Right forelimb (tissue), 1 donor: ENCODE measurements around the gene FBXO34.
A peak's percentile ranks its signal among the peaks of the same experiment; 100 is the strongest.
"Not testable (repeated sequence)": the region's sequence is repeated elsewhere in the genome, so short reads cannot be mapped to it uniquely, and the experiment has no call there.

Source experiments
- DNase-seq: peaks from one replicate; pipeline ENCODE4 v3.0.0-alpha.2; 2018

The FBXO34 gene

DNA sequence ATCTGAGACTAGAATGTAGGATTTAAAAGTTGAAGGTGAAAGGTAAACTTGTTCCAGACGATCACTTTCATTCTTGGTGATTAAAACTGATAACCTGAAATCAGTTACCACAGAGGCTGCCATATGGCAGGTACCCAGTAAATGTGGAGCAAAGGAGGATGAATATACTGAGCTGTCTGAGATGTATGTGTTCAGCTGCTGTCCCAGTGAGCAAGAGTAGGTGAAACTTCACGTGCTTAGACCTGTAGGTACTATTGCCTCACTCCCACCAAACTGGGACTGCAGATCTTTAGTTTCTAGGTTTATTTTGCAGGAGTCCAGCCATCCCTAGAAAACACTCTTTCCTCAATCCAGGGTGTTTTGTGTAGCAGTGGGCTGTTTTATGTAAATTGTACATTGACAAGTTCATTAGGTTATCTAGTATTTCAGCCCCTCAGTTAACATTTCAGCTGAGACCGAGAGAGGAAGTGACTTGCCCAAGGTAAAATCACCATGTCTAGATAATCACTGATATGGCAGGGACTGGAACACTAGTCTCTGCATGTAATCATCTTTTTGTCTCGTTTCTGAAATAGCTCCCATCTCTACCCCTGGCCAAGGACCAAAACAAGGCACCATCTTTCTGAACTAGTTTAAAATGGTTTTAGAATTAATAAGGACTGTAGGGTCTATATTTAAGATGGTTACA lies 77.7 kb downstream of the FBXO34 start:
- no peak for DNase-seq

DNA sequence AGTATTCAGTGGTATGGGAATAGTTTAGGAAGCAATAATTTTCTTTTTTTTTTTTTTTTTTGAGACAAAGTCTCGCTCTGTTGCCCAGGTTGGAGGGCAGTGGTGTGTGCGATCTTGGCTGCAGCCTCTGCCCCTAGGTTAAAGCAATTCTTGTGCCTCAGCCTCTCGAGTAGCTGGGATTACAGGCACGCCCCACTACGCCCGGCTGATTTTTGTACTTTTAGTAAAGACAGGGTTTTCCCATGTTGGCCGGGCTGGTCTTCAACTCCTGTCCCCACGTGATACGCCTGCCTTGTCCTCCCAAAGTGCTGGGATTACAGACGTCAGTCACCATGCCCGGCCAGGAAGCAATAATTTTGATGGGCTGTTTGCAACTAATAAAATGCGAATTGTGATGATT lies 78.3 kb downstream of the FBXO34 start:
- no peak for DNase-seq

DNA sequence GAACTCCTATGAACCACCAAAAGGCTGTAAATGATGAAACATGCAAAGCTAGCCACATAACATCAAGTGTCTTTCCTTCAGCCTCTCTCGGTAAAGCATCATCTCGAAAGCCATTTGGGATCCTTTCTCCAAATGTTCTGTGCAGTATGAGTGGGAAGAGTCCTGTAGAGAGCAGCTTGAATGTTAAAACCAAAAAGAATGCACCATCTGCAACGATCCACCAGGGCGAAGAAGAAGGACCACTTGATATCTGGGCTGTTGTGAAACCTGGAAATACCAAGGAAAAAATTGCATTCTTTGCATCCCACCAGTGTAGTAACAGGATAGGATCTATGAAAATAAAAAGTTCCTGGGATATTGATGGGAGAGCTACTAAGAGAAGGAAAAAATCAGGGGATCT lies 79.2 kb downstream of the FBXO34 start:
- no peak for DNase-seq

DNA sequence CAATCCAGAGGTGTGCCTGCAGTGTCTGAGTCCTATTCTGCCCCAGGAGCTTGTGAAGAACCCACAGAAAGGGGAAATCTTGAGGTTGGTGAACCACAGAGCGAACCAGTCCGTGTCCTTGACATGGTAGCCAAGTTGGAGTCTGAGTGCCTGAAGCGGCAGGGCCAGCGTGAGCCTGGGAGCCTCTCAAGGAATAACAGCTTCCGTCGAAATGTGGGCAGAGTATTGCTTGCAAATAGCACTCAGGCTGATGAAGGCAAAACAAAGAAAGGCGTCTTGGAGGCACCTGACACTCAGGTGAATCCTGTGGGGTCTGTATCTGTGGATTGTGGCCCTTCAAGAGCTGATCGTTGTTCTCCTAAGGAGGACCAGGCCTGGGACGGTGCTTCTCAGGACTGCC lies 79.9 kb downstream of the FBXO34 start:
- no peak for DNase-seq

DNA sequence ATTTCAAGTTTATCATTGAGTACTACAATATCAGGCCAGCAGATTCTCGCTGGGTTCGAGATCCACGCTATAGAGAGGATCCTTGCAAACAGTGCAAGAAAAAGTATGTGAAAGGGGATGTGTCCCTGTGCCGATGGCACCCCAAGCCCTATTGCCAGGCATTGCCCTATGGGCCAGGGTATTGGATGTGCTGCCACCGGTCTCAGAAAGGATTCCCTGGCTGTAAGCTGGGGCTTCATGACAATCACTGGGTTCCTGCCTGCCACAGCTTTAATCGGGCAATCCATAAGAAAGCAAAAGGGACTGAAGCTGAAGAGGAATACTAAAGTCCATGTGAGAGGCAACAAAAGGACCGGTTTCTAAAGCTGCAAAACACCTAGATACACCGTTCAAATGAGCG lies 81.0 kb downstream of the FBXO34 start:
- DNase-seq = no peak

DNA sequence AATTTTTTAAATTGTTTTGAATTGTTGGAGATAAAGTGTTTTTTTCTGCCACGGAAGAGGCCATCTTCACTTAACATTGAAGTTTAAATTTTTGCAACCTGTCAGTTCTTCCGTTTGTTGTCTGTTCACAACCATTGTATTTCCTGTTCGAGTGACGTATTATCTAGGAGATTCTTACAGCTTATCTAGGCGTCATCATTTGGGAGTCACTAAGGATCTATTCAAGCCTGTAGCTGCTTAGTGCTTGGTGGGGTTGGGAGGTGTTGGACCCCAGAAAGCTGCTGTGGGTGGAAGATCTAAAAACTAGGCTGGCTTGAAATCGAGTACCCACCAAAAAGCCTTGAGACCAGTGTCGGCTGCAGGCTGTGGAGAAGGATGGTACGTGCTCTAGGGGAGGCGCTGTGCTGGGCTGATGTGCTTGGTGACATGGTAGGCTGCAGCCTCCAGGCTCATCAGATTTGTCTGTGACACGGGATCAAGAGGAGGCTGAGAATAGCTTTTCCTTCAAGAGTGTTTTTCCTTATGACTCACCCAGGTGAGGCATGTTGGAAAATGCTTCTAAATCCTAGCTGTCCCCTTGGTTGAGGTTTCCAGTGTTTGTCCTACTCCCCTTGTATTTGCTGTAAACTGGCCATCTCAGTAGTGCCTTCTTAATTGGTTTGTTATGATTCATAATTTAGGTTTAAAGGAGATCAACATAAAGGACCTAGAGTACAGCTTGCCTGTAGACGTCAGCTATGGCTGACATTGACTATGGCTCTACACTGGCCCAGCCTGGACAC lies 82.7 kb downstream of the FBXO34 start:
- no peak for DNase-seq

GRCh38 chr14:55354500-55354899 lies 83.3 kb downstream of the FBXO34 start:
- peak; percentile 48 for DNase-seq

DNA sequence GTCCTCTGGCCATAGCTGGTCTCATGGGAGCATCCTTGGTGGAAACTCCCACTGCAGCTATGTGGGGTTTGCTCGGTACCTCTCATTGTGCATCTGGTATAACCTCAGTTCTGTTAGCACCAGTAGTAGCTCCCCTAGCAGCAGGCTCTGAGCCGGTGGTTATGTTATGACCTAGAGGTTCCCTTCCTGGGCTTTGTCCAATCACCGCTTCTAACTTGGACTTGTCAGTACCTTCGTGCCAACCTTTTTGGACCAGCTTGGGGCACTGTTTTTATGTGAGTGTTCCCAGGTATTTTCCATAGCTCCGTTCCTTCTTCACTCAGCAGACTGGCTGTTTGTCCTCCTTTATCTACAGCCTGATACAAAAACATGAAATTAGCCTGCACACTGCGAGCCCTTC lies 84.7 kb downstream of the FBXO34 start:
- no peak for DNase-seq

DNA sequence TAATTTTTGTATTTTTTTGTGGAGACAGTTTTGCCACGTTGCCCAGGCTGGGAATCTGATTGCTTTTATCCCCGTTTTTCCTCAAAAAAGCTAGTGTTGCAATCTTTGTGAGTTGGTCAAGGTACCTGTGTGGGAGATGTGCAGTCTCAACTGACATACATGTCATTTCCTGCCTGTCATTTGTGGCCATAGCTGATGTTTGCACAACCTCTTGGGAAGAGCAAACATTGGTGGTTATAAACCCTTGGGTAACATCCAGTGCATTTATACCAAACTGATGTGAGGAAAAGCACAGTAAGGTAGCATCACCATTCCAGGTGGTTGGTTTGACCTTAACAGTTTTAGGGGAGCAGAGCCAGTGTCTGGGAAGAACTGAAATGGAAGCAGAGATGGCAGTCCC lies 85.7 kb downstream of the FBXO34 start:
- no peak for DNase-seq

- DNase-seq = no peak
These were observed 88.1 kb downstream of the FBXO34 start for GRCh38 chr14:55359307-55359706.

DNA sequence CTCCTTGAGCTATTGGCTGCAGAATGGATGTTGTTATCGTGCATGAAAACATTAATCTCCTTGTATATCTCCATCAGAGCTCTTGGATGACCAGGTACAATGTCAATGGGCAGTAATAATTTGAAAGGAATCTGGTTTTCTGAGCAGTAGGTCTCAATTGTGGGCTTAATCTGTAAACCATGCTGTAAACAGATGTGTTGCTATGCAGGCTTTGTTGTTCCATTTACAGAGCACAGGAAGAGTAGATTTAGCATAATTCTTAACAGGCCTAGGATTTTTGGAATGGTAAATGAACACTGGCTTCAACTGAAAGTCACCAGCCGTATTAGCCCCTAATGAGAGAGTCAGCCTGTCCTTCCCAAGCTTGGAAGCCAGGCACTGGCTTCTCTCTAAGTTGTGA lies 90.0 kb downstream of the FBXO34 start:
- DNase-seq = no peak

- DNase-seq = no peak
These were observed 95.0 kb downstream of the FBXO34 start for GRCh38 chr14:55366271-55366670.

DNA sequence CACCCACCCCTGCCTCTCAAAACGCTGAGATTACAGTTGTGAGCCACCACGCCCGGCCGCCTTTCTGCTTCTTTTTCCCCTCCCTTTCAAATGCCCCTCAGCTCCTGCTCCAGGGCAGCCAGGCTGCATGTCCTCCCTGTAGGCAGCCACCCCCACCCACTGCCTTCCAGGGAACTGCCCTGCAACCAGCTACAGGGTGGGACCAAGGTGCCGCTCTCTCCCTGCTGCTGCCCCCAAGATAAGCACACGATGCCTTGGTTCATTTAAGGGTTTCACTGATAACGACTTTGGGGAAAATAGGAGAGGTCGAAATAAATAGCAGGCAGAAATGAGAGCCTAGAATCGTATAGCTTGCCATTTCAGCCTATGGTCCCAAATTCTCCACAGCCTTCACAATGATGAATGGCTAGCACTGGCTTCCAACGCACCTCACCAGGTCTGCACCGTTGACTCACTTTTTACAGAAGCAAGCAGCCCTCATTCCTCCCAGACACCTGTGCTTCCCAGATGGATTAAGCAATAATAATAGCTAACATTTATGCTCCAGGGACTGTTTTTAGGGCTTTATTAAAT lies 99.7 kb downstream of the FBXO34 start:
- DNase-seq = no peak

- no peak for DNase-seq
These were observed 101.2 kb downstream of the FBXO34 start for GRCh38 chr14:55372423-55372822.

DNA sequence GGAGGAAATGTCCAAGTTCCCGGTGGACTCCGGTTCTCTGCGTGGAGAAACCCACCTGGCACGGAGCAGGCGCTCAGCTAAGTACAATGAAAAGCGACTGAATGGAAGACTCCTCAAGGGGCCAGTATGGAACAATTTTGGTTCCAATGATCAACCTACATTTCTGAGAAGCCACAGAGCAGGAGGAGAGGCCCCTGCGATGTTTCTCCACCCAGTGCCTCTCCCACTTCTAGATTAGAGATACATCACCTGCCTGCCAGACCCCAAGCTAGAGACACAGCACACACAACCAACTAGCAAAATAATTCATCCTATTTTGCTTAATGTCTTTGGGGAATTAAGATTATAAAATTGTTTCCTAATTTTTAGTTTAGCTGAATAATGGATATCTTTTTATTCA lies 101.6 kb downstream of the FBXO34 start:
- no peak for DNase-seq

- DNase-seq = no peak
These were observed 102.8 kb downstream of the FBXO34 start for GRCh38 chr14:55373784-55374705.

DNA sequence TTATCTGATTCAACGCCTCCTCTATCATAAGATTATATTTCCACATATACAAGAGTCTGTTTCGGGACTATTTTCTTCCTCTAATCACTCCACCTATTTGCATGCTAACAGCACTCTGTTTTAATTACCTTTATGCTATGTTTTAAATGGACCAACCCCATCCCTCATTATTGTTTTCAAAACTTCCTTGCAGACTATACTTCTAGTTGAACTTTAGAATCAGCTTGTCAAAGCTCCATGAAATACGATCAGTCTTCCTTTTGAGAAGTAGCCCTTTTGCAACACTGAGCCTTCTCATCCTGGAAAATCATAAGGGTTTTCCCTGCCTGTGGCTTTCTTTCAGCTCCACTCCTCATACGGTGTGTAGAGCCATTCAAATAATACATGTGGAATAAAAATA lies 103.5 kb downstream of the FBXO34 start:
- DNase-seq = no peak

DNA sequence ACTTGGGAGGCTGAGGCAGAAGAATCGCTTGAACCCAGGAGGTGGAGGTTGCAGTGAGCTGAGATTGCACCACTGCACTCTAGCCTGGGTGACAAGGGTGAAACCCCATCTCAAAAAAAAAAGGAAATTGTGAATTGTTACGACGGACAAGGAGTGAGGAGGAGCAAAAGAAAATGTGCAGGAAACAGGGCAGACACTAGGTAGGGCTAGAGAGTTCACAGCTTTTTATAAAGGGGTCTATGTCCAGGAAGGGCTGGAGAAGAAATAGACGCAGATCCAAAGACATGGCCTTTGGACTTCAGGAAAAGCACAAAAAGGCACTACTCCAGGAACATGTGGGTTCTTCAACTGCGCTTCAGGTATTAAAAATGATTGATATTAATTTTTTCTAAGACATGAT lies 106.0 kb downstream of the FBXO34 start:
- DNase-seq = no peak

DNA sequence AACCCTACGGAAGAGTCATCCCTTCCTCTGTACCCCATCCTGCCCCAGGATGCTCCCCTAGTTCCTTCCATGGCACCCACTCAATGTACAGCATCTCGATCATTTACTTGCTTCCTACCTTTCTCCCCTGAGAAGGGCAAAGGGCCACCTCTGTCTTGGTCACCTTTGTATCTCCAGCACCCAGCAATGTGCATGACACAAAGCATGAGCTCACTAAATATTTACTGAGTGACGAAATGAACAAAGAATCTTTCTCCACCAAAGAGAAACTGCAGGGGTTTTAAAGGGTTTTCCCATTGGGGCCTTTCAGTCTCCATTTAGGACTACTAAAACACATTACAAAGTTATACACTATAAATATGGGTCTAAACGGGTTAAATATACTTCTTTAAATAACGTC lies 109.8 kb downstream of the FBXO34 start:
- no peak for DNase-seq

DNA sequence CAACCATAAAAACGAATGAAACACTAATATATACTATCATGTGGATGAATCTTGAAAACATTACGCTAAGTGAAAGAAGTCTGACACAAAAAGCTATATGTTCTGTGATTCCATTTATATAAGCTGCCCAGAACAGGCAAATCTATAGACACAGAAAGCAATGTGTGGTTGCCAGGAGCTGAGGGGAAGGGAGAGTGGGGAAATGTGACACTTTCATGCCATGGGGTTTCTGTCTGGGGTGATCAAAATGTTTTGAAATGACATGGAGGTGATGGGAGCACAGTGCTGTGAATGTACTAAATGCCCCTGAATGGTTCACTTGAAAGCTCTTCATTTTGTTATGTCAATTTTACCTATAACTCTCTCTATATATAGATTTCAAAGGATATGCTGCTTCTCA lies 110.3 kb downstream of the FBXO34 start:
- DNase-seq = no peak

DNA sequence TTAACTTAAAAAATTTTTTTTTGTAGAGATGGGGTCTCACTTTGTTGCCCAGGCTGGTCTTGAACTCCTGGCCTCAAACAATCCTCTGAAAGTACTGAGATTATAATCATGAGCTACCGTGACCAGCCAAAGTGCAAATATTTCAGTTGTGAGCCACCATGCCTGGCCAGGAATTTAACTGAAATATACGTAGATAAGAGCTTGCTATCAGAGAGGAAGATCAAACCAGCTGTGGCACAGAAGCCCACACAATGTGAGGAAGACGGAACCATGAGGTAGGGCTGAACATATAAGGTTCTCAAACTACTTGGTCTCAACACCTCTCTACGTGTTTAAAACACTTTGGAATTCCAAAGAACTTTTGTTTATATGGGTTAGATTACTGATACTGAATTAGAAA lies 111.3 kb downstream of the FBXO34 start:
- no peak for DNase-seq

GRCh38 chr14:55383056-55383466 lies 111.8 kb downstream of the FBXO34 start:
- not testable (repeated sequence) for DNase-seq

GRCh38 chr14:55383541-55384140 lies 112.4 kb downstream of the FBXO34 start:
- DNase-seq = no peak
